Chondrocyte (in vitro differentiated cells): ENCODE results near the gene ACSF3. TPM values are rescaled to one million over a fixed set of nuclear protein-coding genes. Genes with fewer than 3 reads are reported as not detected.

ENCODE experiments used
- DNase-seq: peaks from one replicate; pipeline ENCODE4 v3.0.0; 2021; ENCODE audit warnings: mixed read lengths, low spot score
- H3K27ac Mint-ChIP-seq: one replicate; pipeline ENCODE4 v1.8.0; 2021; ENCODE audit warnings: mild to moderate bottlenecking, moderate library complexity, mixed read lengths; ENCODE audit not compliant: unreplicated experiment
- H3K27me3 Mint-ChIP-seq: 2 replicates; pipeline ENCODE4 v1.8.0; 2021; ENCODE audit warnings: low read depth, mixed read lengths
- H3K36me3 Mint-ChIP-seq: 2 replicates; pipeline ENCODE4 v1.8.0; 2021; ENCODE audit warnings: low read depth, mixed read lengths
- H3K4me1 Mint-ChIP-seq: 2 replicates; pipeline ENCODE4 v1.8.0; 2021; ENCODE audit warnings: low read depth, mild to moderate bottlenecking, mixed read lengths
- H3K4me3 Mint-ChIP-seq: one replicate; pipeline ENCODE4 v1.8.0; 2021; ENCODE audit warnings: mild to moderate bottlenecking, moderate library complexity, mixed read lengths; ENCODE audit not compliant: unreplicated experiment
- H3K9me3 Mint-ChIP-seq: 2 replicates; pipeline ENCODE4 v1.8.0; 2021; ENCODE audit warnings: low read depth, mixed read lengths
- total RNA-seq: library from RNA; stranded (reverse); gene quantifications from 3 replicates; pipeline ENCODE4 v1.2.1, GENCODE V29; 2021
- TF ChIP-seq, protein P1 (sequence below): fragments of 200-600 bp; sonication (generic); IDR thresholded peaks from 2 replicates; pipeline ENCODE4 v1.5.0; 2021; ENCODE audit warnings: antibody characterized with exemption, mild to moderate bottlenecking, moderate library complexity

ACSF3 gene
- total RNA-seq, 1 donor from 2014 or later = 19.5 TPM

GRCh38 chr16:89197033-89197632 lies 103.5 kb downstream of the ACSF3 start:
- Mint-ChIP-seq H3K4me1 (peaks cover 5% of the 10 kb centered on the region), H3K9me3 (no peaks in the 10 kb centered on the region), H3K27ac (no peak overlapping the region), H3K36me3 (no peaks in the 10 kb centered on the region), H3K4me3 (no peak overlapping the region), H3K27me3 (peaks cover 14% of the 10 kb centered on the region)
- TF ChIP-seq, protein P1, sequence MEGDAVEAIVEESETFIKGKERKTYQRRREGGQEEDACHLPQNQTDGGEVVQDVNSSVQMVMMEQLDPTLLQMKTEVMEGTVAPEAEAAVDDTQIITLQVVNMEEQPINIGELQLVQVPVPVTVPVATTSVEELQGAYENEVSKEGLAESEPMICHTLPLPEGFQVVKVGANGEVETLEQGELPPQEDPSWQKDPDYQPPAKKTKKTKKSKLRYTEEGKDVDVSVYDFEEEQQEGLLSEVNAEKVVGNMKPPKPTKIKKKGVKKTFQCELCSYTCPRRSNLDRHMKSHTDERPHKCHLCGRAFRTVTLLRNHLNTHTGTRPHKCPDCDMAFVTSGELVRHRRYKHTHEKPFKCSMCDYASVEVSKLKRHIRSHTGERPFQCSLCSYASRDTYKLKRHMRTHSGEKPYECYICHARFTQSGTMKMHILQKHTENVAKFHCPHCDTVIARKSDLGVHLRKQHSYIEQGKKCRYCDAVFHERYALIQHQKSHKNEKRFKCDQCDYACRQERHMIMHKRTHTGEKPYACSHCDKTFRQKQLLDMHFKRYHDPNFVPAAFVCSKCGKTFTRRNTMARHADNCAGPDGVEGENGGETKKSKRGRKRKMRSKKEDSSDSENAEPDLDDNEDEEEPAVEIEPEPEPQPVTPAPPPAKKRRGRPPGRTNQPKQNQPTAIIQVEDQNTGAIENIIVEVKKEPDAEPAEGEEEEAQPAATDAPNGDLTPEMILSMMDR = no peak
- DNase-seq = no peak

- Mint-ChIP-seq H3K4me1 (peaks cover 7% of the 10 kb centered on the region), H3K27me3 (peaks cover 18% of the 10 kb centered on the region), H3K9me3 (peaks cover 2% of the 10 kb centered on the region), H3K4me3 (no peak overlapping the region), H3K36me3 (no peaks in the 10 kb centered on the region), H3K27ac (no peak overlapping the region)
- DNase-seq = peak; percentile 88
- TF ChIP-seq, protein P1 = no peak
Observed at GRCh38 chr16:89197633-89198416, 104.2 kb downstream of the ACSF3 start.

- H3K4me3 Mint-ChIP-seq = no peak overlapping the region
- H3K36me3 Mint-ChIP-seq = peaks cover 3% of the 10 kb centered on the region
- no peak overlapping the region for H3K27ac Mint-ChIP-seq
- peaks cover 26% of the 10 kb centered on the region for H3K27me3 Mint-ChIP-seq
- H3K9me3 Mint-ChIP-seq = peaks cover 9% of the 10 kb centered on the region
- DNase-seq = no peak
- peaks cover 7% of the 10 kb centered on the region for H3K4me1 Mint-ChIP-seq
- TF ChIP-seq, protein P1 = no peak
Observed at GRCh38 chr16:89198417-89199240, 105.0 kb downstream of the ACSF3 start.

GRCh38 chr16:89199241-89200123 lies 105.8 kb downstream of the ACSF3 start:
- Mint-ChIP-seq H3K4me3 (no peak overlapping the region), H3K4me1 (peaks cover 7% of the 10 kb centered on the region), H3K27ac (no peak overlapping the region), H3K9me3 (peaks cover 9% of the 10 kb centered on the region), H3K36me3 (peaks cover 3% of the 10 kb centered on the region), H3K27me3 (peaks cover 27% of the 10 kb centered on the region)
- TF ChIP-seq, protein P1 = no peak
- peak; percentile 75 for DNase-seq
